ENCODE results near the gene ALK. TPM values are rescaled to one million over a fixed set of nuclear protein-coding genes. Genes with fewer than 3 reads are reported as not detected.

ALK gene
- total RNA-seq, 2 donors from 2014 or later, result 0.13 to 0.46 TPM

DNA sequence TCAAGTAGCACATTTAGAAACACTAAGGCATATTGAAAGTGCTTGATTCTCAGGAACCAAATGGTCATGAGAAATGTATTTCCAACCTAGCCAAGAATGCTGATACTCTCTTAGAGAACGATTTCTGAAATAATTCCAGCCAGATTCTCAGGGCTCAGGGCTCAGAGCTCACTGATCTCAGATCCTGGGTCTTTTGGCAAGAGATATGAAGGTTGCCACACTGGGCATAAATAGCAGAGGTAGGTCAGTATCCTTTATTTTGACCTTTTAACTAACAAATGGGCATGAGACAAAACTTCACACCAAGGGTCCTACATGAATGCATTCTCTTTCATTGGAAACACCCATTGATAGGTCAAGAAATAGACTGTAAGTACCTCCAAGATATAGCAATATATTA, 364.1 kb downstream of the ALK start:
- H3K36me3 ChIP-seq (ENCODE audit: control insufficient read depth, insufficient read depth, low read length), result no peaks in the 10 kb centered on the region
- no peak overlapping the region for H3K4me3 ChIP-seq (ENCODE audit: low read length)
- TF ChIP-seq, protein P1, sequence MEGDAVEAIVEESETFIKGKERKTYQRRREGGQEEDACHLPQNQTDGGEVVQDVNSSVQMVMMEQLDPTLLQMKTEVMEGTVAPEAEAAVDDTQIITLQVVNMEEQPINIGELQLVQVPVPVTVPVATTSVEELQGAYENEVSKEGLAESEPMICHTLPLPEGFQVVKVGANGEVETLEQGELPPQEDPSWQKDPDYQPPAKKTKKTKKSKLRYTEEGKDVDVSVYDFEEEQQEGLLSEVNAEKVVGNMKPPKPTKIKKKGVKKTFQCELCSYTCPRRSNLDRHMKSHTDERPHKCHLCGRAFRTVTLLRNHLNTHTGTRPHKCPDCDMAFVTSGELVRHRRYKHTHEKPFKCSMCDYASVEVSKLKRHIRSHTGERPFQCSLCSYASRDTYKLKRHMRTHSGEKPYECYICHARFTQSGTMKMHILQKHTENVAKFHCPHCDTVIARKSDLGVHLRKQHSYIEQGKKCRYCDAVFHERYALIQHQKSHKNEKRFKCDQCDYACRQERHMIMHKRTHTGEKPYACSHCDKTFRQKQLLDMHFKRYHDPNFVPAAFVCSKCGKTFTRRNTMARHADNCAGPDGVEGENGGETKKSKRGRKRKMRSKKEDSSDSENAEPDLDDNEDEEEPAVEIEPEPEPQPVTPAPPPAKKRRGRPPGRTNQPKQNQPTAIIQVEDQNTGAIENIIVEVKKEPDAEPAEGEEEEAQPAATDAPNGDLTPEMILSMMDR (conservative IDR thresholded peaks at IDR 0.05), result no peak
- H3K9me3 ChIP-seq (ENCODE audit: control insufficient read depth, low read length), result no peaks in the 10 kb centered on the region
- Mint-ChIP-seq H3K27ac (no peak overlapping the region), H3K9me3 (no peaks in the 10 kb centered on the region), H3K4me1 (peaks cover 5% of the 10 kb centered on the region), H3K27me3 (ENCODE audit: insufficient read depth) (no peaks in the 10 kb centered on the region), H3K36me3 (ENCODE audit: low read depth) (no peaks in the 10 kb centered on the region), H3K4me3 (no peak overlapping the region)
- no peak overlapping the region for H3K9ac ChIP-seq (ENCODE audit: extremely low read depth, low read length, poor library complexity, severe bottlenecking)
- H3K4me1 ChIP-seq (ENCODE audit: control insufficient read depth, insufficient read depth, low read length), result peaks cover 5% of the 10 kb centered on the region
- whole genome bisulfite sequencing, 2 experiments (ENCODE audit: insufficient coverage in 1 of 2, insufficient read length in 1 of 2), result 90 to 100% methylated on average over 1 of the region's 1 CpG
- no peak overlapping the region for H3K27ac ChIP-seq (ENCODE audit: low read depth, low read length)
- DNase-seq, result no peak
- H3K27me3 ChIP-seq (ENCODE audit: control insufficient read depth, insufficient read depth, low read length, poor library complexity, severe bottlenecking), result no peaks in the 10 kb centered on the region

DNA sequence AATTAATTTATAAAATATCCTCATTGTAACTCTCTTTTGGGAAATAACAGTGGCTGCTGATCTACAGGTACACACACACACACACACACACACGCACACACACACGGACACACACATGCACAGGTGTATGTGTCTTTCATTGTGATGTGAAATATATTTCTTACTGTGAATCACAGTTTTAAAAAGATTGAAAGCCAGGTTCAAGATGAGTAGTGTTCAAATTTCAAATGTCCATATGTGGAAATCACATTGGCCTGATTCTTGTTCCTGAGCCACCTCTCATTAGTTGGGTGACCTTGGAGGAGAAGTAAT, 372.4 kb downstream of the ALK start:
- WGBS, 2 experiments (ENCODE audit: insufficient coverage in 1 of 2, insufficient read length in 1 of 2), result 100% methylated on average over 1 of the region's 2 CpGs; no CpG with 5 or more reads in 1 of the 2 experiments
- H3K27ac Mint-ChIP-seq, result no peak overlapping the region
- no peaks in the 10 kb centered on the region for H3K27me3 Mint-ChIP-seq (ENCODE audit: insufficient read depth)
- TF ChIP-seq, protein P1 (conservative IDR thresholded peaks at IDR 0.05), result no peak
- H3K9me3 Mint-ChIP-seq, result no peaks in the 10 kb centered on the region
- Histone ChIP-seq H3K4me3 (ENCODE audit: low read length) (no peak overlapping the region), H3K27me3 (ENCODE audit: control insufficient read depth, insufficient read depth, low read length, poor library complexity, severe bottlenecking) (no peaks in the 10 kb centered on the region), H3K27ac (ENCODE audit: low read depth, low read length) (no peak overlapping the region), H3K4me1 (ENCODE audit: control insufficient read depth, insufficient read depth, low read length) (no peaks in the 10 kb centered on the region), H3K9ac (ENCODE audit: extremely low read depth, low read length, poor library complexity, severe bottlenecking) (no peak overlapping the region), H3K36me3 (ENCODE audit: control insufficient read depth, insufficient read depth, low read length) (no peaks in the 10 kb centered on the region), H3K9me3 (ENCODE audit: control insufficient read depth, low read length) (no peaks in the 10 kb centered on the region)
- DNase-seq, result no peak
- no peak overlapping the region for H3K4me3 Mint-ChIP-seq
- no peaks in the 10 kb centered on the region for H3K36me3 Mint-ChIP-seq (ENCODE audit: low read depth)
- H3K4me1 Mint-ChIP-seq, result no peaks in the 10 kb centered on the region

DNA sequence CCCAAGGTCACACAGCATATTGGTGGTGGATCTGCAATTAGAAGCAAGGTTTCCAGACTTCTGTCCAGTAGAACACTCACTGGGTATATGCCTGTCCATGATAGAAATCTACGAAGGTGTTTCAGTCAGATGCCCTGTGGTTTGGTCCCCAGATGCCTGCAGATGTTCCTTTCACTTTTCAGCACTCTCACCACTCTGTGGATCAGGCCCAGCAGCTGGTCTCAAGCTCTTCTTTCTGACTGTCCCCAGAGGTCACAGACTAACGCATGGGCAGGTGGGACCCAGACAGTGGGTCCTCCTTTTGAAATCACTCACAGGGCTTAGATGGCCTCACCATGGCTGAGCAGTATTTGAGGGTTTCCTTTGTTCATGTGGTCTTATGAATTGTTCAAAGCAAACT, 376.5 kb downstream of the ALK start:
- no peaks in the 10 kb centered on the region for H3K4me1 ChIP-seq (ENCODE audit: control insufficient read depth, insufficient read depth, low read length)
- H3K4me1 Mint-ChIP-seq, result no peaks in the 10 kb centered on the region
- no peak for DNase-seq
- no peaks in the 10 kb centered on the region for H3K9me3 Mint-ChIP-seq
- no peak overlapping the region for H3K9ac ChIP-seq (ENCODE audit: extremely low read depth, low read length, poor library complexity, severe bottlenecking)
- 87 to 92% methylated on average over 2 of the region's 2 CpGs for WGBS, 2 experiments (ENCODE audit: insufficient coverage in 1 of 2, insufficient read length in 1 of 2)
- no peaks in the 10 kb centered on the region for H3K36me3 ChIP-seq (ENCODE audit: control insufficient read depth, insufficient read depth, low read length)
- TF ChIP-seq, protein P1 (conservative IDR thresholded peaks at IDR 0.05), result no peak
- H3K36me3 Mint-ChIP-seq (ENCODE audit: low read depth), result no peaks in the 10 kb centered on the region
- no peaks in the 10 kb centered on the region for H3K9me3 ChIP-seq (ENCODE audit: control insufficient read depth, low read length)
- H3K4me3 Mint-ChIP-seq, result no peak overlapping the region
- H3K27me3 Mint-ChIP-seq (ENCODE audit: insufficient read depth), result no peaks in the 10 kb centered on the region
- no peak overlapping the region for H3K27ac Mint-ChIP-seq
- H3K27ac ChIP-seq (ENCODE audit: low read depth, low read length), result no peak overlapping the region
- no peak overlapping the region for H3K4me3 ChIP-seq (ENCODE audit: low read length)
- H3K27me3 ChIP-seq (ENCODE audit: control insufficient read depth, insufficient read depth, low read length, poor library complexity, severe bottlenecking), result no peaks in the 10 kb centered on the region
